ENCODE measurements around the gene ZC3H12A.

- no peak for TF ChIP-seq POLR2A (IDR thresholded peaks at IDR 0.05)
- no peak for TF ChIP-seq CTCF (IDR thresholded peaks at IDR 0.05)
- TF ChIP-seq POLR2AphosphoS5 (IDR thresholded peaks at IDR 0.05): no peak
- TF ChIP-seq EP300 (IDR thresholded peaks at IDR 0.05): no peak
These were observed 59.1 kb downstream of the ZC3H12A start for GRCh38 chr1:37533317-37534093.

All from gastroesophageal sphincter (tissue), 3 donors.